HG02642 (cell line): ENCODE results near the gene SMARCD3.

Source experiments
- ATAC-seq: cut with Tn5 transposase; IDR thresholded peaks from one replicate; pipeline ENCODE4 v1.9.1; 2021; ENCODE audit warnings: mild to moderate bottlenecking; ENCODE audit not compliant: unreplicated experiment, poor library complexity

SMARCD3 gene

GRCh38 chr7:151238924-151239836 is 9.3 kb downstream of the SMARCD3 start:
- no peak for ATAC-seq

GRCh38 chr7:151238190-151238810 is 10.2 kb downstream of the SMARCD3 start:
- ATAC-seq, result no peak

- ATAC-seq, result no peak
Measured at GRCh38 chr7:151237244-151238189, 11.0 kb downstream of the SMARCD3 start.

- no peak for ATAC-seq
Measured at GRCh38 chr7:151236406-151236805, 12.1 kb downstream of the SMARCD3 start.

- ATAC-seq, result no peak
Measured at GRCh38 chr7:151235091-151235787, 13.3 kb downstream of the SMARCD3 start.

- ATAC-seq, result no peak
Measured at GRCh38 chr7:151233804-151234203, 14.7 kb downstream of the SMARCD3 start.

- ATAC-seq, result peak; percentile 39
Measured at GRCh38 chr7:151232917-151233701, 15.4 kb downstream of the SMARCD3 start.

GRCh38 chr7:151232091-151232916 is 16.2 kb downstream of the SMARCD3 start, which contains the start of gene CHPF2:
CHPF2 (plus strand) TSS chr7:151232483; CDS start chr7:151234012, 1,529 bp downstream.
- ATAC-seq, result peak; percentile 98

- ATAC-seq, result no peak
Measured at GRCh38 chr7:151231080-151231479, 17.4 kb downstream of the SMARCD3 start.

GRCh38 chr7:151229249-151229648 is 19.2 kb downstream of the SMARCD3 start:
- no peak for ATAC-seq

- no peak for ATAC-seq
Measured at GRCh38 chr7:151228024-151228866, 20.2 kb downstream of the SMARCD3 start.

- peak; percentile 99 for ATAC-seq
Measured at GRCh38 chr7:151226875-151227782, 21.4 kb downstream of the SMARCD3 start, which contains the start of gene ABCF2. ABCF2 (minus strand) TSS chr7:151227205; CDS start chr7:151226458, 747 bp downstream.

- ATAC-seq, result peak; percentile 5
Measured at GRCh38 chr7:151226560-151226874, 22.0 kb downstream of the SMARCD3 start.

GRCh38 chr7:151225948-151226510 is 22.5 kb downstream of the SMARCD3 start:
- no peak for ATAC-seq

GRCh38 chr7:151223728-151224127 is 24.8 kb downstream of the SMARCD3 start:
- no peak for ATAC-seq

- ATAC-seq, result no peak
Measured at GRCh38 chr7:151218170-151218569, 30.3 kb downstream of the SMARCD3 start.
